ENCODE measurements around the gene UCKL1.
"Not testable (repeated sequence)": the region's sequence is repeated elsewhere in the genome, so short reads cannot be mapped to it uniquely, and the experiment has no call there.

The UCKL1 gene

DNA sequence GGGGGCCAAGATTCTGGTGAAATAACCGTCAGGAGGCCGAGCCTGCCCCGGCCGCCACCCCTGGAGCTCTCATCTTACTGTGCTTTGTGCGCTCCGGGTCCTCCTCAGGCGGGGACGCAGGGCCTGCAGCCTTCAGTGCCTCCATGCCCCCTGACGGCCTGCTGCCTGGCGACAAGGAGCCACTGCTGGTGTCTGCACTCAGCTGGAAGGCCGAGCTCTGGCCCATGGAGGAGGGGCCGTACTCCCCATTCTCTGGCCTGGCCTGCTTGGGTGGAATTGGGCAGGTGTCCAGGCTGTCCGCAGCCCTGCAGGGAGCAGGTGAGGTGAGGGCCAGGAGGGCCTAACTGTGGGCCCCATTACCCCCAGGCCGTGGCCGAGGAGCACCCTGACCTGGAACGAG, 8.2 kb upstream of the UCKL1 start:
- no peak for DNase-seq
- Histone ChIP-seq H3K27me3 (no peaks in the 10 kb centered on the region), H3K36me3 (peaks cover 49% of the 10 kb centered on the region), H3K9me3 (no peaks in the 10 kb centered on the region), H3K4me1 (no peaks in the 10 kb centered on the region), H3K4me3 (ENCODE audit: low read depth, low read length) (no peak overlapping the region)
- TF ChIP-seq, protein P1, sequence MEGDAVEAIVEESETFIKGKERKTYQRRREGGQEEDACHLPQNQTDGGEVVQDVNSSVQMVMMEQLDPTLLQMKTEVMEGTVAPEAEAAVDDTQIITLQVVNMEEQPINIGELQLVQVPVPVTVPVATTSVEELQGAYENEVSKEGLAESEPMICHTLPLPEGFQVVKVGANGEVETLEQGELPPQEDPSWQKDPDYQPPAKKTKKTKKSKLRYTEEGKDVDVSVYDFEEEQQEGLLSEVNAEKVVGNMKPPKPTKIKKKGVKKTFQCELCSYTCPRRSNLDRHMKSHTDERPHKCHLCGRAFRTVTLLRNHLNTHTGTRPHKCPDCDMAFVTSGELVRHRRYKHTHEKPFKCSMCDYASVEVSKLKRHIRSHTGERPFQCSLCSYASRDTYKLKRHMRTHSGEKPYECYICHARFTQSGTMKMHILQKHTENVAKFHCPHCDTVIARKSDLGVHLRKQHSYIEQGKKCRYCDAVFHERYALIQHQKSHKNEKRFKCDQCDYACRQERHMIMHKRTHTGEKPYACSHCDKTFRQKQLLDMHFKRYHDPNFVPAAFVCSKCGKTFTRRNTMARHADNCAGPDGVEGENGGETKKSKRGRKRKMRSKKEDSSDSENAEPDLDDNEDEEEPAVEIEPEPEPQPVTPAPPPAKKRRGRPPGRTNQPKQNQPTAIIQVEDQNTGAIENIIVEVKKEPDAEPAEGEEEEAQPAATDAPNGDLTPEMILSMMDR (IDR thresholded peaks at IDR 0.05; ENCODE audit: low read depth, low read length) = no peak

DNA sequence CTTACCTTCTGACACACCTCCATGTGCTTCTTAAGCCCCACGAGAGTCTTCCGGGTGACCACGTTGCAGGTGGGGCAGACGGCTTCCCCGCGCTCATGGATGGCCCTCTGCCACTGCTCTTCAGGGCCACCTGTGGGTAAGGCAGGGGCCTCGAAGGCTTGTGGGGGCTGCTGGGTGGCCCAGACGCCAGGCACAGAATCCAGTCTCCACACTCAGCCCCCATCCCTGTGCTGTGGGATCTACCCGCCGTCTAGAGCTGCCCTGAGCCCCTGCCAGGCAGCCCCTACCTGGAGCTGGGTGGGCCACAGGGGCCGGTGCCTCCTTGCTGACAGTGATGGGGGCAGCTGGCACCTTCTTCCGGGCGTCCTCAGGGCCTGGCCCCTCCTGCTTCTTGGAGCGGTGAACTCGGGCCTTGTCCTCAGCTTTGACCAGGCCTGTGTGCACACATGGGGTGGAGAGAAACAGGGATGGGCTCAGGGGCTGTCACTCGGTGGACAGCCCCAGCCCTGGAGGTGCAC, 7.6 kb upstream of the UCKL1 start:
- TF ChIP-seq, protein P1 (IDR thresholded peaks at IDR 0.05; ENCODE audit: low read depth, low read length) = no peak
- no peaks in the 10 kb centered on the region for H3K9me3 ChIP-seq
- H3K4me3 ChIP-seq (ENCODE audit: low read depth, low read length) = no peak overlapping the region
- no peaks in the 10 kb centered on the region for H3K27me3 ChIP-seq
- H3K36me3 ChIP-seq = peaks cover 54% of the 10 kb centered on the region
- DNase-seq = no peak
- H3K4me1 ChIP-seq = no peaks in the 10 kb centered on the region

DNA sequence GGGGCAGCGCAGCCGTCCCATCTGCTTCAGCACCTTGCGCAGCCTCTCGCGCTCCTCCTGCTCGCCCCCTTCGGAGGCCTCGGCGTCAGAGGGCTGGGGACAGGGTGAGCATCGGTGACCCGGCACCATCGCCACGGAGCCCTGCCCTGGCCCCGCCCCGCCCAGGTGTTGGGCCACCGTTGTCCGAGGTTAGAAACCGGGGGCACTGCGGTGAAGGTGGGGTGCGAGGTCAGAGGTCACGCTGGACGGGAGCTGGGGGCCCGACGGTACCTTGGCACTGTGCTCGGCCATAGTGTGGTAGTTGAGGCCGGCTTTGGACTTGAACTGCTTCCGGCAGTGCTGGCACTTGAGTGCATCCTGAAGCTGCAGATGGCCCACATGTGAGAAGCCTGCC, 7.1 kb upstream of the UCKL1 start:
- H3K9me3 ChIP-seq = no peaks in the 10 kb centered on the region
- no peak for DNase-seq
- no peaks in the 10 kb centered on the region for H3K4me1 ChIP-seq
- no peaks in the 10 kb centered on the region for H3K27me3 ChIP-seq
- no peak overlapping the region for H3K4me3 ChIP-seq (ENCODE audit: low read depth, low read length)
- TF ChIP-seq, protein P1 (IDR thresholded peaks at IDR 0.05; ENCODE audit: low read depth, low read length) = no peak
- H3K36me3 ChIP-seq = peaks cover 56% of the 10 kb centered on the region

DNA sequence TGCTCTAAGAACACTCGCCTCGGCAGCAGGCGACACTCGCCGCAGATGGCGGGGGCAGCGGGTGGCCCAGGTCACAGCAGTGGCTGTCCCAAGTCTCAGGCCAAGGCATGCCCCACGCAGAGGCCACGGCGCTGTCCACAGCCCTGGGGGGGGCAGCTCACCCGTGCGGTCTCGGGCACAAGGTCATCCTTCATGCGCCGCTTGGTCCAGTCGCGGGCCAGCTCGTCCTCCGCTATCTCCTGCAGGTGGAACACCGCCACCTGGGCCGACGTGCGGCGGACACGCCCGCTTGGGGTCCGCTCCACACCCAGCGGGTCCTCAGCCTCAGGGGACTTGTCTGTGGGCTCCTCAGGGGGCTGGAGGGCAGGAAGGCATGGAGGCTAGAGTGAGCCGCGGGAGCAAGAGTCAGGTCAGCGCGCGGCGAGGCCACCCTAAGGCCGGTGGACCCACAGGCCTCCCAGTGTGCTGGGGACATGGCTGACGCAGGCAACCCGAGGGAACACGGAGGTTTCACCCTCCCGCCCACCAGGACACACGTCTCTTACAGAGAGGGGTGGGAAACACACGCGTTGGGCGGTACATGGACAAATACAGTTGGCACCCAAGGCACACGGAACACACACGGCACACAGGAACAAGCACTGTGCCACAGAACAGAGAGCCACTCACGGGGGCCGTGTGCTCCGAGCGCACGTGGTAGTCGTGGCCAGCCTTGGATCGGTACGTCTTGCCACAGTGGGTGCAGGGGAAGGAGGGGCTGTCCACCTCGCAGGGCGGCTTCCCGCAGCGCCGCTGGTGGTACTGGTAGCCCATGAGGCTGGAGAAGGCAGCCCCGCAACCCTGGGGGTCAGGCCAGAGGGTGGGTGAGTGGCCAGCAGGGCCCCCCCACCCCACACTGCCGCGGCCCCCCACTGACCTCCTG, 6.5 kb upstream of the UCKL1 start:
- Histone ChIP-seq H3K27me3 (no peaks in the 10 kb centered on the region), H3K36me3 (peaks cover 56% of the 10 kb centered on the region), H3K4me1 (peaks cover 4% of the 10 kb centered on the region; the same call in 1 of the 2 replicates), H3K9me3 (no peaks in the 10 kb centered on the region), H3K4me3 (ENCODE audit: low read depth, low read length) (no peak overlapping the region)
- no peak for DNase-seq
- TF ChIP-seq, protein P1 (IDR thresholded peaks at IDR 0.05; ENCODE audit: low read depth, low read length) = no peak

DNA sequence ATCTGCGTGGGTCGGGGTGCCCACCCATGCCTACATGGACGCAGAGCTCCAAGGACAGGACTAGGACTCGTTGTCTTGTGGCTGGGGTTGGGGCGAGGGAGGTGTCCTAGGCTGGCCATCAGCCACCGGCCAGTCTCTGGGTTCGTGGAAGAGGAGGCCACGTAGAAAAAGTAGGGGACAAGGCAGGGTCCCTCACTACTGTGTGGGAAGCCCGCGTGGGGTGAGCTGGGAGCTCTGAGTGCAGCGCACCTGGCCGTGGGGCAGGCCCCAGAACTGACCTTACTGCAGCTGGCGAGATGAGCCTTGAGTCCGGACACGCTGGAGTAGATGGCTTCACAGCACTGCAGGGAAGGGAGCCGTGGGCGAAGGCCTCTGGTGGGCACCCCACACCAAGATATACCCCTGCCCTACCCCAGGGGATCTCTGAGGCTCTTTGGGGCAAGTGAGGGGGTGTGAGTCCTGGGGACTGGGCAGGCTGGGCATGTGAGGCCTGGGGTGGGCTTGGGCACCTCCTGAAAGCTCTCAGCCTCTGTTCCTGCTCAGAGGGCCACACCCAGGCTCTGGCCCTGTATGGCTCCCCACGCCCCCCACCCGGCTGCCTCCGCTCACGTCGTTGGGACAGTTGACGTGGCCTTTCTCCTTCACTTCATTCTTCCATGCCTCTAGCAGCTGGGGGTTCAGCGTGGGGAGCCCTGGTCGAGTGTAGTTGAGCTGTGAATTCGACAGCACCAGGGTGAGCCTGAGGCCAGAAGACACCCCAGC, 5.6 kb upstream of the UCKL1 start:
- Histone ChIP-seq H3K27me3 (no peaks in the 10 kb centered on the region), H3K36me3 (peaks cover 52% of the 10 kb centered on the region), H3K9me3 (no peaks in the 10 kb centered on the region), H3K4me3 (ENCODE audit: low read depth, low read length) (no peak overlapping the region), H3K4me1 (peaks cover 6% of the 10 kb centered on the region; the same call in 1 of the 2 replicates)
- DNase-seq = no peak
- TF ChIP-seq, protein P1 (IDR thresholded peaks at IDR 0.05; ENCODE audit: low read depth, low read length) = no peak

DNA sequence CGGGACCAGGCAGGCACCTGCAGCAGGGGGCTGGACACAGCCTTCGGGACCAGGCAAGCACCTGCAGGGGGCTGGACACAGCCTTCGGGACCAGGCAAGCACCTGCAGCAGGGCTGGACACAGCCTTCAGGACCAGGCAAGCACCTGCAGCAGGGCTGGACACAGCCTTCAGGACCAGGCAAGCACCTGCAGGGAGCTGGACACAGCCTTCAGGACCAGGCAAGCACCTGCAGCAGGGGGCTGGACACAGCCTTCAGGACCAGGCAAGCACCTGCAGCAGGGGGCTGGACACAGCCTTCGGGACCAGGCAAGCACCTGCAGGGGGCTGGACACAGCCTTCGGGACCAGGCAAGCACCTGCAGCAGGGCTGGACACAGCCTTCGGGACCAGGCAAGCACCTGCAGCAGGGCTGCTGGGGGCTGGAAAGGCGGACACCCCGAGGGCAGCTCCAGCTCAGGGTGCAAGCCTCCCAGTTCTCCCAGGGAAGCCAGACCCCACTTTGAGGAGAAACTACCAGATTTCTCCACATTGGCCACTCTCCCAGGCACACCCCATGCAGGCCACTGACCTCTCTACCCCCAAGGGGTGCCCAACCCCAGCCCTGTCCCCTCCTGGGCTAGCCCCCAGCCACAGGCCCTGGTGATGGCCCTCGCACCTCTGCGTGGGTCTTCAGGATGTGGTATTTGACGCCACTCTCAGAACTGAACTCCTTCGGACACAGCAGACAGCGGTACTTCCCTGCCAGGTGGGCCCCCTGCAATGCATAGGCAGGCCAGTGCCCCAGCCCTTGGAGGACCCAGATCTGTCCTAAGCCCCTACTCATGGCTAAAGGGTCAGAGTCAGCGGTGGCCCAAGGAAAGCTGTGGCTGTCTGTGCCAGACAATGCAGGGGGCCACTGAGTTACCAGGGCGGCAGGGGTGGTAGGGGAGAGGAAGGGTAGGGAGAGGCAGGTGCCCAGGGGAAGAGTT, 4.7 kb upstream of the UCKL1 start:
- H3K36me3 ChIP-seq = peaks cover 43% of the 10 kb centered on the region
- not testable (repeated sequence) for H3K4me3 ChIP-seq (ENCODE audit: low read depth, low read length); H3K4me1 ChIP-seq; H3K9me3 ChIP-seq; H3K27me3 ChIP-seq; DNase-seq
